Pancreas (tissue), 10 donors: ENCODE results near the gene WWP2. TPM values are rescaled to one million over a fixed set of nuclear protein-coding genes. Genes with fewer than 3 reads are reported as not detected.

ENCODE experiments used
- ATAC-seq, 4 donors: fragments of 200-7000 bp; cut with Tn5 transposase; one replicate each; pipeline versions ENCODE4 v1.8.0 to v1.9.1; 2020; ENCODE audit warnings: mild to moderate bottlenecking in 4 of 4, moderate library complexity in 4 of 4
- DNase-seq, 6 donors: peaks; one replicate each; pipeline ENCODE4 v3.0.0-alpha.2; 2020
- FAIRE-seq: peaks from 2 replicates; lab custom pipeline; 2012; peaks lifted over from hg19 to GRCh38; lab: Jason Lieb, UNC
- H3K27ac ChIP-seq, 4 donors: fragments of 200-600 bp; sonication (generic); 1 replicate in 3 of 4; 2 replicates in 1 of 4; pipeline versions ENCODE4 v1.5.0 to v1.8.0; 2020
- H3K27me3 ChIP-seq, 4 donors: fragments of 200-600 bp; one replicate each; pipeline ENCODE4 v1.8.0; 2021
- H3K36me3 ChIP-seq, 3 donors: fragments of 200-600 bp; sonication (generic) in 1 of 3; one replicate each; pipeline versions ENCODE4 v1.5.0 to v1.8.0; 2020 to 2021
- H3K4me1 ChIP-seq, 3 donors: fragments of 200-600 bp; one replicate each; pipeline ENCODE4 v1.8.0; 2021
- H3K4me3 ChIP-seq, 4 donors: fragments of 200-600 bp; sonication (generic) in 2 of 4; one replicate each; pipeline versions ENCODE4 v1.5.0 to v1.8.0; 2020 to 2021
- H3K9me3 ChIP-seq, 4 donors: fragments of 200-600 bp; one replicate each; pipeline ENCODE4 v1.8.0; 2021
- WGBS, 2 donors: extraction: QIAGEN DNeasy Blood & Tissue Kit; methylation state at CpG; one replicate each; pipeline ENCODE4 v1.1.7; 2013; 5-methylcytosine and 5-hydroxymethylcytosine counted together
- intact Hi-C, 3 donors: fragments of 100-400 bp; cut with DNase I; formaldehyde crosslinking; loops; one replicate each; pipeline versions ENCODE4 v1.11.1 to v1.14.2; 2022
- polyA plus RNA-seq, 2 donors: library from polyadenylated mRNA; stranded (reverse); fragments of 200-250 nt; gene quantifications; one replicate each; pipeline ENCODE4 v1.2.3, GENCODE V29; 2013
- total RNA-seq, 6 donors: library from RNA; stranded (reverse); fragmentation: NEBNext Ultra II Directional in 4 of 6; extraction: Animal tissue kit (Norgen Biotek cat#: 25700) in 4 of 6; gene quantifications; one replicate each; pipeline versions ENCODE4 v1.2.1 to v1.2.4, GENCODE V29; 2021 to 2023
- TF ChIP-seq, protein P1 (sequence below), 4 donors: fragments of 200-600 bp; sonication (generic) in 3 of 4; IDR thresholded peaks; one replicate each; pipeline versions ENCODE4 v1.5.0 to v1.8.0; 2021; ENCODE audit warnings: antibody characterized with exemption in 4 of 4
- donor health status: healthy with polysubstance abuse.
- donor health status: DM: no; HTN: no; CAD: no; lungs with moderate emphysema.
- donor health status: DM: no; HTN: no; CAD: no.
- donor health status: control.
- donor health status: control.
- donor health status: Bipolar disorder and iron deficiency.
- donor health status: DM: yes; HTN: yes; CAD: no.
- donor health status: DM: no; HTN: no; CAD: no.
- donor health status: DM: no; HTN: no; CAD: no.
- donor health status: DM: yes; HTN: yes; CAD: no.

WWP2 gene
- total and polyA plus RNA-seq, 8 donors, result 27.4 to 50.4 (median 35.4) TPM

DNA sequence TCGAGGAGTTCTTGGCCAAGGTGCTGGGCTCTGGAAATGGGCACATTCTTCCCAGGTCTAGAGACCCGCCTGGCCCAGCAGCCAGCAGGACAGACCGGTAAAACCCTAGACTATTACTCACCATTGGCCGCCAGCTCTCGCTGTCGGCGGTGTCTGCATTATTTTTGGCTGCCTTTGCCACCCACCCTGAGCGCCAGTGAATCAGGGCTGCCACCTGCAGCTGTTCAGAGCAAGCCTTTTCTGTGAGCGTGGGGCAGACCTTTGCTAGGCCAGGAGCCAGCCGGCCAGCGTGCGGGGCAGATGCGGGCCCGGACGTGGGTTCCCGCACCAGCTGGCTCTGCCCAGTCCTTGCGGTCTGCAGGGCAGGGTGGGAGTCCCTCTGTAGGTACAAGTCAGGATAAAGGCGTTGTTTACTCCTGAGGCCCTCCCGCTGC is 173.2 kb downstream of the WWP2 start:
- no peaks in the 10 kb centered on the region for H3K9me3 ChIP-seq
- FAIRE-seq (no peak), ATAC-seq (no peak), DNase-seq (no peak)
- H3K4me1 ChIP-seq, result no peaks in the 10 kb centered on the region
- H3K27ac ChIP-seq, result no peak overlapping the region
- no peak overlapping the region for H3K4me3 ChIP-seq
- intact Hi-C loops, result no loop called here
- TF ChIP-seq, protein P1, sequence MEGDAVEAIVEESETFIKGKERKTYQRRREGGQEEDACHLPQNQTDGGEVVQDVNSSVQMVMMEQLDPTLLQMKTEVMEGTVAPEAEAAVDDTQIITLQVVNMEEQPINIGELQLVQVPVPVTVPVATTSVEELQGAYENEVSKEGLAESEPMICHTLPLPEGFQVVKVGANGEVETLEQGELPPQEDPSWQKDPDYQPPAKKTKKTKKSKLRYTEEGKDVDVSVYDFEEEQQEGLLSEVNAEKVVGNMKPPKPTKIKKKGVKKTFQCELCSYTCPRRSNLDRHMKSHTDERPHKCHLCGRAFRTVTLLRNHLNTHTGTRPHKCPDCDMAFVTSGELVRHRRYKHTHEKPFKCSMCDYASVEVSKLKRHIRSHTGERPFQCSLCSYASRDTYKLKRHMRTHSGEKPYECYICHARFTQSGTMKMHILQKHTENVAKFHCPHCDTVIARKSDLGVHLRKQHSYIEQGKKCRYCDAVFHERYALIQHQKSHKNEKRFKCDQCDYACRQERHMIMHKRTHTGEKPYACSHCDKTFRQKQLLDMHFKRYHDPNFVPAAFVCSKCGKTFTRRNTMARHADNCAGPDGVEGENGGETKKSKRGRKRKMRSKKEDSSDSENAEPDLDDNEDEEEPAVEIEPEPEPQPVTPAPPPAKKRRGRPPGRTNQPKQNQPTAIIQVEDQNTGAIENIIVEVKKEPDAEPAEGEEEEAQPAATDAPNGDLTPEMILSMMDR (IDR thresholded peaks at IDR 0.05), result no peak
- H3K27me3 ChIP-seq, result no peaks in the 10 kb centered on the region
- 91 to 92% methylated on average over 19 of the region's 19 CpGs for WGBS, 2 donors
- H3K36me3 ChIP-seq, result peaks cover 0 to 88% (median 48%) of the 10 kb centered on the region in 3 donors

DNA sequence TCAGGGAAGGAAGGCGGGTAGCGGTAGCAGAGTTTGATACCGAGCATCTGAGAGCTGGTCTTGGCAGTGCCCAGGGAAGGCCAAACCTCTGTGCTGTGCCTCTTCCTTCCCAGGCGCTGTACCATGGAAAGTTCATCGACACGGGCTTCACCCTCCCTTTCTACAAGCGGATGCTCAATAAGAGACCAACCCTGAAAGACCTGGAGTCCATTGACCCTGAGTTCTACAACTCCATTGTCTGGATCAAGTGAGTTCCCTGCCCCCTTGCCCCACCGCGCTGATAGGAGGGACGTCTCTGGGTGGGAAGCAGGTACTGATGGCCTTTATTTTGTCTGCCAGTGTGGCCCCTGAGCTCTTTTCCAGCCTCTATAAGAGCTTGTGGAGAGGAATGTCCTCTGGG is 173.6 kb downstream of the WWP2 start:
- intact Hi-C loops, result no loop called here
- Histone ChIP-seq H3K4me1 (no peaks in the 10 kb centered on the region), H3K9me3 (no peaks in the 10 kb centered on the region), H3K36me3 (peaks cover 0 to 92% (median 49%) of the 10 kb centered on the region in 3 donors), H3K4me3 (no peak overlapping the region), H3K27ac (no peak overlapping the region), H3K27me3 (no peaks in the 10 kb centered on the region)
- TF ChIP-seq, protein P1 (IDR thresholded peaks at IDR 0.05), result no peak
- WGBS, 2 donors, result 93 to 97% methylated on average over 10 of the region's 10 CpGs
- ATAC-seq, result no peak
- FAIRE-seq, result no peak
- DNase-seq, result no peak

DNA sequence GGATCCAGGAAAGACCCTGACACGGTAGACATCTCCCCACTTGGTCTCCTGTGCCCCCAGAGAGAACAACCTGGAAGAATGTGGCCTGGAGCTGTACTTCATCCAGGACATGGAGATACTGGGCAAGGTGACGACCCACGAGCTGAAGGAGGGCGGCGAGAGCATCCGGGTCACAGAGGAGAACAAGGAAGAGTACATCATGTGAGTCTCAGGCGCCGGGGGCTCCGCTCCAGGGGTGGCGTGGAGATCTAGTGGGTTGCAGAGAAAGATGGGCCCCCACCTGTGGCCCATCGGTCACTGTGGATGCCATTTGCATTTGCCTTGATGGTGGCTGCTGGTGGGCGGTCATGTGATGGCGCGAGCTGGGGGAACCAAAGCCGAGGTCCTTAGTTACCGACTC is 174.1 kb downstream of the WWP2 start:
- no peak for FAIRE-seq
- DNase-seq, result no peak
- no peak overlapping the region for H3K27ac ChIP-seq
- peaks cover 0 to 97% (median 48%) of the 10 kb centered on the region in 3 donors for H3K36me3 ChIP-seq
- no peak overlapping the region for H3K4me3 ChIP-seq
- TF ChIP-seq, protein P1 (IDR thresholded peaks at IDR 0.05), result no peak
- no peak for ATAC-seq
- intact Hi-C loops, result no loop called here
- H3K4me1 ChIP-seq, result no peaks in the 10 kb centered on the region
- WGBS, 2 donors, result 96 to 97% methylated on average over 16 of the region's 16 CpGs
- no peaks in the 10 kb centered on the region for H3K9me3 ChIP-seq
- no peaks in the 10 kb centered on the region for H3K27me3 ChIP-seq

DNA sequence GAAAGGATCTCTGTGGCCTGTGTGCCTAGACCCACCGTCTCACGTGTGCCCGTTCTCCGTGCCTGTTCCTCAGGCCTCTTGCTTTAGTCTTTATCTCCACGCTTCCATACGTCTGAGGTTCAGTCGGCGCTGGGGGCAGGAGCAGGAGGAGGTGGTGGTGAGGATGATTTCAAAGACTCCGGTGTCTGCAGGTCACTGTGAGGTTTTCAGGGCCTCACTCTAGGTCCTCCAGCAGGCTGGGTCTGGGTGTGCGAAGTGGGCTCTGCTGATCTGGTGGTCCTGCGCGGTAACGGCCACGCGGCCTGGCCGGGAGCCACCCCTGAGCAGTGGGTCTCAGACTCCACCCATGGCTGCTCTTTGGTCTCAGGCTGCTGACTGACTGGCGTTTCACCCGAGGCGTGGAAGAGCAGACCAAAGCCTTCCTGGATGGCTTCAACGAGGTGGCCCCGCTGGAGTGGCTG is 174.6 kb downstream of the WWP2 start:
- Histone ChIP-seq H3K9me3 (no peaks in the 10 kb centered on the region), H3K4me3 (no peak overlapping the region), H3K27me3 (no peaks in the 10 kb centered on the region), H3K36me3 (peaks cover 0 to 91% (median 46%) of the 10 kb centered on the region in 3 donors), H3K27ac (no peak overlapping the region), H3K4me1 (no peaks in the 10 kb centered on the region)
- TF ChIP-seq, protein P1 (IDR thresholded peaks at IDR 0.05), result no peak
- DNase-seq (no peak), ATAC-seq (no peak), FAIRE-seq (no peak)
- intact Hi-C loops, result no loop called here
- WGBS, 2 donors, result 96 to 97% methylated on average over 21 of the region's 21 CpGs

DNA sequence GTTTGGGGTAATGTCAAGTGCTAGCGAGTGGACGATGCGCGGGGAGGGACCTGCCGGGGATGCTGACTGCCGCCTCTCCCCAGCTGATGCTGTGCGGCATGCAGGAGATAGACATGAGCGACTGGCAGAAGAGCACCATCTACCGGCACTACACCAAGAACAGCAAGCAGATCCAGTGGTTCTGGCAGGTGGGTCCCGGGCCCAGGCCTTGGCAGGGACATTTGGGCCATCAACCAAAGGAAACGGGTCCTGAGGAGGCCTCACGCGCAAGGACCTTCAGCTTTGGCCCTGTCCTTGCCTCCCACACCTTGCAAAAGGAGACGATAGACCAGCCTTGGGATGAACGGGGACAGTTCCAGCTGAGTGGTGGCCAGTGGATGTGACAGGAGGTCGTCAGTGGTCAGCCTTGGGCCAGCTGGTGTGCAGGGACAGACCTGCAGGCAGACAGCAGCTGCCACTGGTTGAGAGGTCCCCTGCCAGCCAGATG is 175.4 kb downstream of the WWP2 start:
- TF ChIP-seq, protein P1 (IDR thresholded peaks at IDR 0.05), result no peak
- no peak overlapping the region for H3K4me3 ChIP-seq
- no peaks in the 10 kb centered on the region for H3K27me3 ChIP-seq
- no peaks in the 10 kb centered on the region for H3K9me3 ChIP-seq
- no peak for FAIRE-seq
- ATAC-seq, result no peak
- H3K4me1 ChIP-seq, result no peaks in the 10 kb centered on the region
- peaks cover 0 to 85% (median 46%) of the 10 kb centered on the region in 3 donors for H3K36me3 ChIP-seq
- DNase-seq, result no peak
- intact Hi-C loops, result no loop called here
- no peak overlapping the region for H3K27ac ChIP-seq
- 91% methylated on average over 16 of the region's 16 CpGs for WGBS, 2 donors
